GM12864 (cell line): ENCODE measurements around the gene SLC47A2.
"Not testable (repeated sequence)": the region's sequence is repeated elsewhere in the genome, so short reads cannot be mapped to it uniquely, and the experiment has no call there.

Experiments used
- DNase-seq: peaks from one replicate; pipeline ENCODE4 v3.0.0-alpha.2; 2011; ENCODE audit warnings: low read depth
- H3K4me3 ChIP-seq: 2 replicates; pipeline ENCODE4 v1.5.1; 2011; ENCODE audit warnings: mild to moderate bottlenecking, low read depth, low read length, control low read depth
- CTCF ChIP-seq: IDR thresholded peaks from 2 replicates; pipeline ENCODE4 v1.5.1; 2011; ENCODE audit warnings: low read depth, mild to moderate bottlenecking, moderate library complexity, low read length, control low read depth, inconsistent platforms; ENCODE audit errors: missing control alignments

SLC47A2 gene

GRCh38 chr17:19705771-19706770, 10.3 kb downstream of the SLC47A2 start:
- TF ChIP-seq CTCF: no peak
- no peak overlapping the region for H3K4me3 ChIP-seq
- no peak for DNase-seq

GRCh38 chr17:19705201-19705600, 11.2 kb downstream of the SLC47A2 start:
- no peak overlapping the region for H3K4me3 ChIP-seq
- no peak for DNase-seq
- TF ChIP-seq CTCF: no peak

- no peak overlapping the region for H3K4me3 ChIP-seq
- no peak for TF ChIP-seq CTCF
- no peak for DNase-seq
These were observed 12.4 kb downstream of the SLC47A2 start for GRCh38 chr17:19703828-19704613.

- no peak for DNase-seq
- H3K4me3 ChIP-seq: no peak overlapping the region
- no peak for TF ChIP-seq CTCF
These were observed 13.1 kb downstream of the SLC47A2 start for GRCh38 chr17:19703106-19703827.

GRCh38 chr17:19702217-19702641, 14.2 kb downstream of the SLC47A2 start:
- TF ChIP-seq CTCF: no peak
- H3K4me3 ChIP-seq: no peak overlapping the region
- no peak for DNase-seq

GRCh38 chr17:19686400-19687090, 29.8 kb downstream of the SLC47A2 start:
- TF ChIP-seq CTCF: no peak

GRCh38 chr17:19684909-19685580, 31.3 kb downstream of the SLC47A2 start:
- H3K4me3 ChIP-seq, DNase-seq: not testable (repeated sequence)

More at GRCh38 chr17:19686400-19687090, 29.8 kb downstream of the SLC47A2 start:
- no peak overlapping the region for H3K4me3 ChIP-seq
- DNase-seq: no peak
